ENCODE measurements around the gene ZNF771.
"Not testable (repeated sequence)": the region's sequence is repeated elsewhere in the genome, so short reads cannot be mapped to it uniquely, and the experiment has no call there.

ZNF771 gene

DNA sequence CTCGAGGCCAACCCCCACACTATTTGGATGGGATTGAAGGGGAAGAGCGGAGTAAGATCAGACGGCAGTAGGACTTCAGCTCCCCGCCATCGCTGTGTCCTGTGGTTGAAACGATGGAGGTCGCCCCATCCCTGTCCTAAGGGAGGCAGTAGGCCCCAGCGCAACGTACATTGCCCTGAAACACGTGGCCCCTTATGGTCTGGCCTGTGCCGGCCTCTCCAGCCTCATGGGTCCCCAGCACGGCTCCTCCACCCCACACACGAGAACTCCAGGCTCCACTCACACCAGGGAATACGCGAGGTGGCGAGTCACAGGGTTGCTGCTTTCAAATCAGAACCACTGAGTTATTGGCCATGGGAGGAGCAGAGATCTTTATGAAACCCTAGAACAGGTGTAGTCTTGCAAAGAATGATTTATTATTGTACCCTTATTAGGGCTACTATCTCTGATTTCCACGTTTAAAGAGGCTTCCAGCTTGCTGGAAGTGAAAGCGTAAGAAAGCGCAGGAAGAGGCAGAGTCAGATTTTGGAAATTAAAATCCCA is 23.1 kb downstream of the ZNF771 start:
- no peak for DNase-seq (ENCODE audit: low read depth in 2 of 2)

DNA sequence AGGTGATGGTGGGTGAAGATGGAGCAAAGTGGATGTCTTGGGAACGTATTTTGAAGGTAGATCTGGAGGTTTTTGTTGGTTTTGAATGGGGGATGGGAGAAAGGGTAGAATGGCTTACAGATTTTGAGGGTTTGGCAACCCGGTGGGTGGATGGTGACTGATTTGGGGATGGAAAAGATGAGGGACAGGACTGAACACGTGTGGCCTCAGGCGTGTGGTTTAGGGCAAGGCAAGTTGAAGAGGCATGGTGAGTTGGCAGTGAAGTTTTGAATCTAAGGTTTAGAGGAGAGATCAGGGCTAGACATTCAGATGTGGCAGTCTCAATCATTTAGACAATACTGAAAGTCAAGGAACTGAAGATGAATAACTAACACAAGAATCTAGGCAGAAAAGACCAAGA is 27.4 kb downstream of the ZNF771 start:
- DNase-seq (ENCODE audit: low read depth in 2 of 2) = no peak

GRCh38 chr16:30437511-30438046 is 30.2 kb downstream of the ZNF771 start:
- no peak for DNase-seq (ENCODE audit: low read depth in 2 of 2)

GRCh38 chr16:30438835-30439234 is 31.4 kb downstream of the ZNF771 start:
- DNase-seq (ENCODE audit: low read depth in 2 of 2) = no peak

GRCh38 chr16:30439720-30440348 is 32.4 kb downstream of the ZNF771 start:
- no peak for DNase-seq (ENCODE audit: low read depth in 2 of 2)

DNA sequence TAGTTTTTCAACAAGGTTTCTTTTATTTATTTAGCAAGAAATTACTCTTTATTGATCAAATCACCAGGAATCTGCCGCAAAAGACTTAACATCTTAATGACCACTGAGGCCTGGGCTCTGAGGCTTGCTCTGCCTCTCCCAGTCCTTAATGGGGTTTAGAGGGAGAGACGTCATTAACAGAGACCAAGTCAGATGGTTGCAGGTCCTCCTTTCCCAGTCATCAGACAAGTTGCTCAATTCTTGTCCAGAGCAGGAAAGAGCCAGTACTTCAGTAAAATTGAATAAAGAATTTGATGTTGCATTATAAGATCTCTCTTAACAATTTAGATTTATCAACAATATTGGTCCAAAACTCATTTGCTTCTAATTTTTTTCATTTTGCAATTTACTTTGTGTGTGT is 36.2 kb downstream of the ZNF771 start:
- no peak for DNase-seq (ENCODE audit: low read depth in 2 of 2)

GRCh38 chr16:30444231-30445148 is 37.1 kb downstream of the ZNF771 start:
- DNase-seq (ENCODE audit: low read depth in 2 of 2) = no peak

- DNase-seq (ENCODE audit: low read depth in 2 of 2) = no peak
Observed at GRCh38 chr16:30445149-30445407, 37.7 kb downstream of the ZNF771 start.

- peak; percentile 97 for DNase-seq (ENCODE audit: low read depth in 2 of 2)
Observed at GRCh38 chr16:30445408-30446202, 38.2 kb downstream of the ZNF771 start, which contains the start of gene SEPHS2. SEPHS2 (minus strand) TSS chr16:30445874; CDS start chr16:30445727, 147 bp downstream.

GRCh38 chr16:30446203-30446595 is 38.8 kb downstream of the ZNF771 start:
- DNase-seq (ENCODE audit: low read depth in 2 of 2) = no peak

DNA sequence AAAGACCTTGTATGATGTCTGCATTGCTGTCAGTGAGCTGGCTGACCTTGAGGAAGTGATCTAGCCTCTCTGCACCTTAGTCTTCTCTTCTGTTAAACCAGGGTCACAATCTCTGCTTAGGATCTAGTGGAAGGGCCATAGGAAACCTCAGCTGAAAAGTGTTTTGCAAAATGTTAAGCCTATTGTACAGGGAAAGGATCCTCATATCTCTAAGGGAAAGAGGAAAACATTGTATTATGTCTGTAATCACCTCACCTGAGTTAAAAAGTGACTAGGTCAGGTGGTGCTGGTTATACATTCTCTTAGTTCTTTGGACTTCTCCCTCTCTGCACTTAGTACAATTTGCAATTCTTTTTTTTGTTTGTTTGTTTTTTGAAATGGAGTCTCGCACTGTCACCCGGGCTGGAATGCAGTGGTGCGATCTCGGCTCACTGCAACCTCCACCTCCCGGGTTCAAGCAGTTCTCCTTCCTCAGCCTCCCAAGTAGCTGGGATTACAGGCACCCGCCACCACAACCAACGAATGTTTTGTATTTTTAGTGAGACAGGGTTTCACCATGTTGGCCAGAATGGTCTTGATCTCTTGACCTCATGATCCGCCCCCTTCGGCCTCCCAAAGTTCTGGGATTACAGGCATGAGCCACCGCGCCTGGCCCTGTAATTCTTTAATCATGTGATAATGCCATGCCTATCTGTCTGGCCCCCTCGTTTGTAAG is 40.3 kb downstream of the ZNF771 start:
- DNase-seq (ENCODE audit: low read depth in 2 of 2) = no peak

GRCh38 chr16:30449116-30449435 is 41.7 kb downstream of the ZNF771 start:
- DNase-seq (ENCODE audit: low read depth in 2 of 2) = no peak

DNA sequence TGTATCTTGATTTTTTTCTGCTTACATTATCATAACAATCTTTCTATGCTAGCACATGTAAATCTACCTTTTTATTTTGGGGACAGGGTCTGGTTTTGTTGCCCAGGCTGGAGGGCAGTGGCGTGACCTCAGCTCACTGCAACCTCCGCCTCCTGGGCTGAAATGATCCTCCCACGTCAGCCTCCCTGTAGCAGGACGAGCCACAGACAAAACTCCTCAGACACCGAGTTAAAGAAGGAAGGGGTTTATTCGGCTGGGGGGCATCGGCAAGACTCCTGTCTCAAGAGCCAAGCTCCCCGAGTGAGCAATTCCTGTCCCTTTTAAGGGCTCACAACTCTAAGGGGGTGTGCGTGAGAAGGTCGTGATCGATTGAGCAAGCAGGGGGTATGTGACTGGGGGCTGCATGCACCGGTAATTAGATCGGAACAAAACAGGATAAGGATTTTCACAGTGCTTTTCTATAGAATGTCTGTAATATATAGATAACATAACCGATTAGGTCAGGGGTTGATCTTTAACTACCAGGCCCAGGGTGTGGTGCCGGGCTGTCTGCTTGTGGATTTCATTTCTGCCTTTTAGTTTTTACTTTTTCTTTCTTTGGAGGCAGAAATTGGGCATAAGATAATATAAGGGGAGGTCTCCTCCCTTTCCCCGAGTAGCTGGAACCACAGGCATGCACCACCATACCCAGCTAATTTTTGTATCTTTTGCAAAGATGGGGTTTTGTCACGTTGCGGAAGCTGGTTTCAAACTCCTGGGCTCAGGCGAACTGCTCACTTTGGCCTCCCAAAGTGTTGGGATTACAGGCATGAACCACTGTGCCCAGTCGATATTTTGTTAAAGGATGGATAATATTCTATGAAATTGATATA is 45.5 kb downstream of the ZNF771 start:
- not testable (repeated sequence) for DNase-seq (ENCODE audit: low read depth in 2 of 2)

- DNase-seq (ENCODE audit: low read depth in 2 of 2) = no peak
Observed at GRCh38 chr16:30456302-30456701, 48.9 kb downstream of the ZNF771 start.

DNA sequence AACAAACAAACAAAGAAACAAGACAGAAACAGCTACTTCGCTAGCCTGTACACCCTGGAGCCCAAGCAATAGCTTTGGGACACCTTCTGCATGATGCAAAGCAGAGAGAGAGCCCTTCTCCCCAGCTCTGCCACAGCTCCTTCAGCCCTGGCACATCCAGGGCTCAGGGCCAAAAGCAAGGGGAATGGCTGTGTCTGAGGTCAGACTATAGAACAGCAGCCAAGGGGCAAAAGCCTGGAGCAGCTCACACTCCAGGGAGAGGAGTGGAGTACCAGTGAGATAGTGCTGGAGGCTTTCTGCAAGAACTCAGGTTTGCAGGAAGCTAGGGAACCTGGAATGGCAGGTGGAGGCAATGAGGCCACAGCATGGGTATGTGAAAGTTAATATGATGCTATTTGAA is 49.9 kb downstream of the ZNF771 start:
- no peak for DNase-seq (ENCODE audit: low read depth in 2 of 2)

DNA sequence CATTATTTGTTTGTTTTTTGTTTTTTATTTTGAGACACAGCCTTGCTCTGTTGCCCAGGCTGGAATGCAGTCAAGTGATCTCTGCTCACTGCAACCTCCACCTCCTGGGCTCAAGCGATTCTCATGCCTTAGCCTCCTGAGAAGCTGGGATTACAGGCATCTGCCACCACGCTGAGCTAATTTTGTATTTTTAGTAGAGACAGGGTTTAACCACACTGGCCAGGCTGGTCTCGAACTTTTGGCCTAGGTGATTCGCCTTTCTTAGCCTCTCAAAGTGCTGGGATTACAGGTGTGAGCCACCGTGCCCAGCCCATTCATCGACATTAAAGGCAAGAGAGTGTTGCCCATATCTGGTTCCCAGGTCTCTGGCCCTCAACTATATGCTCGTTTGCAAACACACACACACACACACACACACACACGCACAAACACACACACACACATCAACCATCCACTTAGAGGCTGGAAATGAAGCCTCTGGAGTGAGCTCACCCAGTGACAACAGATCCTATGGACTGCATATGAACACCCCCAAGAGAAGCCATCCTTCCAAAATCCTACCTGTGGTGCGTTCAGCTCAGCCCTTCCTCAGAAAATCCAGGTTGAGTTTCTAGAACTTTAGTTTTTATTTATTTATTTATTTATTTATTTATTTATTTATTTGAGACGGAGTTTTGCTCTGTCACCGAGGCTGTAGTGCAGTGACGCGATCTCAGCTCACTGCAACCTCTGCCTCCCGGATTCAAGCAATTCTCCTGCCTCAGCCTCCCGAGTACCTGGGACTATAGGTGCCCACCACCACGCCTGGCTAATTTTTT is 50.5 kb downstream of the ZNF771 start:
- DNase-seq (ENCODE audit: low read depth in 2 of 2) = no peak

- no peak for DNase-seq (ENCODE audit: low read depth in 2 of 2)
Observed at GRCh38 chr16:30458561-30459394, 51.4 kb downstream of the ZNF771 start.

DNA sequence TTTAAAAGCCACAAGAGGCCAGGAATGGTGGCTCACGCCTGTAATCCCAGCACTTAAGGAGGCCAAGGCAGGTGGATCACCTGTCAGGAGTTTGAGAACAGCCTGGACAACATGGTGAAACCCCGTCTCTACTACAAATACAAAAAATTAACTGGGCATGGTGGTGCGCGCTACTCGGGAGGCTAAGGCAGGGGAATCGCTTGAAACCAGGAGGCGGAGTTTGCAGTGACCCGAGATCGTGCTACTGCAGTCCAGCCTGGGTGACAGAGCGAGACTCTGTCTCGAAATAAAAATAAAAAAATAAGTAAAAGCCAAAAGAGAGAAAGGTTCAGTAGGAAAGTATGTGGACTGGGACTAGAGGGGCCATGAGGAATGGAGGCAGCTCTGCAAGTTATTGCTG is 52.0 kb downstream of the ZNF771 start:
- DNase-seq (ENCODE audit: low read depth in 2 of 2) = no peak

- not testable (repeated sequence) for DNase-seq (ENCODE audit: low read depth in 2 of 2)
Observed at GRCh38 chr16:30461426-30461825, 54.0 kb downstream of the ZNF771 start.
